Measurements from ENCODE around the gene C16orf74.

The C16orf74 gene

GRCh38 chr16:85709766-85710585 is 40.9 kb downstream of the C16orf74 start:
- H3K9ac ChIP-seq (ENCODE audit: low read length) = no peak overlapping the region
- no peaks in the 10 kb centered on the region for H3K27me3 ChIP-seq (ENCODE audit: low read length)
- no peaks in the 10 kb centered on the region for H3F3A ChIP-seq (ENCODE audit: insufficient read depth)

GRCh38 chr16:85708338-85708737 is 42.6 kb downstream of the C16orf74 start:
- Histone ChIP-seq H3K9me3 (ENCODE audit: insufficient read depth, low read length) (no peaks in the 10 kb centered on the region), H3F3A (ENCODE audit: insufficient read depth) (no peaks in the 10 kb centered on the region), H3K9me2 (replicated peaks; ENCODE audit: insufficient read depth, low read length) (no peaks in the 10 kb centered on the region), H3K27ac (ENCODE audit: low read depth, low read length) (no peak overlapping the region), H3K36me3 (ENCODE audit: low read length) (no peaks in the 10 kb centered on the region), H3K79me2 (ENCODE audit: insufficient read depth, low read length) (no peaks in the 10 kb centered on the region), H4K20me1 (ENCODE audit: low read depth, low read length) (no peaks in the 10 kb centered on the region), H3K27me3 (ENCODE audit: low read length) (no peaks in the 10 kb centered on the region), H3K4me3 (ENCODE audit: insufficient read depth, low read length, poor library complexity, severe bottlenecking) (no peak overlapping the region), H3K9ac (ENCODE audit: low read length) (no peak overlapping the region), H3K4me2 (ENCODE audit: low read depth, low read length, poor library complexity, severe bottlenecking) (no peak overlapping the region), H2AFZ (ENCODE audit: low read depth, low read length, severe bottlenecking) (no peak overlapping the region)
- TF ChIP-seq CTCF (IDR thresholded peaks at IDR 0.05; ENCODE audit: insufficient read depth, low read length, poor library complexity, severe bottlenecking) (no peak), EZH2phosphoT487 (conservative IDR thresholded peaks at IDR 0.05; ENCODE audit: low read length) (no peak)

More at GRCh38 chr16:85709766-85710585, 40.9 kb downstream of the C16orf74 start:
- H2AFZ ChIP-seq (ENCODE audit: low read depth, low read length, severe bottlenecking) = no peak overlapping the region
- H3K4me2 ChIP-seq (ENCODE audit: low read depth, low read length, poor library complexity, severe bottlenecking) = no peak overlapping the region
- no peaks in the 10 kb centered on the region for H3K9me3 ChIP-seq (ENCODE audit: insufficient read depth, low read length)
- no peaks in the 10 kb centered on the region for H3K79me2 ChIP-seq (ENCODE audit: insufficient read depth, low read length)
- no peaks in the 10 kb centered on the region for H4K20me1 ChIP-seq (ENCODE audit: low read depth, low read length)
- H3K4me3 ChIP-seq (ENCODE audit: insufficient read depth, low read length, poor library complexity, severe bottlenecking) = no peak overlapping the region
- H3K36me3 ChIP-seq (ENCODE audit: low read length) = no peaks in the 10 kb centered on the region
- no peaks in the 10 kb centered on the region for H3K9me2 ChIP-seq (replicated peaks; ENCODE audit: insufficient read depth, low read length)
- no peak overlapping the region for H3K27ac ChIP-seq (ENCODE audit: low read depth, low read length)
- TF ChIP-seq EZH2phosphoT487 (conservative IDR thresholded peaks at IDR 0.05; ENCODE audit: low read length) = no peak
- no peak for TF ChIP-seq CTCF (IDR thresholded peaks at IDR 0.05; ENCODE audit: insufficient read depth, low read length, poor library complexity, severe bottlenecking)

- Histone ChIP-seq H3K27me3 (ENCODE audit: low read length) (no peaks in the 10 kb centered on the region), H3K9me2 (replicated peaks; ENCODE audit: insufficient read depth, low read length) (no peaks in the 10 kb centered on the region), H2AFZ (ENCODE audit: low read depth, low read length, severe bottlenecking) (no peak overlapping the region), H3K9me3 (ENCODE audit: insufficient read depth, low read length) (no peaks in the 10 kb centered on the region), H3K36me3 (ENCODE audit: low read length) (no peaks in the 10 kb centered on the region), H3F3A (ENCODE audit: insufficient read depth) (no peaks in the 10 kb centered on the region), H3K27ac (ENCODE audit: low read depth, low read length) (no peak overlapping the region), H4K20me1 (ENCODE audit: low read depth, low read length) (no peaks in the 10 kb centered on the region), H3K79me2 (ENCODE audit: insufficient read depth, low read length) (no peaks in the 10 kb centered on the region), H3K4me2 (ENCODE audit: low read depth, low read length, poor library complexity, severe bottlenecking) (no peak overlapping the region), H3K4me3 (ENCODE audit: insufficient read depth, low read length, poor library complexity, severe bottlenecking) (no peak overlapping the region), H3K9ac (ENCODE audit: low read length) (no peak overlapping the region)
- TF ChIP-seq CTCF (IDR thresholded peaks at IDR 0.05; ENCODE audit: insufficient read depth, low read length, poor library complexity, severe bottlenecking) (no peak), EZH2phosphoT487 (conservative IDR thresholded peaks at IDR 0.05; ENCODE audit: low read length) (no peak)
These were observed 43.3 kb downstream of the C16orf74 start for GRCh38 chr16:85707528-85708095.

Measured in SU-DHL-6 (cell line).